RPMI7951 (cell line): Measurements from ENCODE around the gene DEFB112. TPM values are rescaled to one million over a fixed set of nuclear protein-coding genes. Genes with fewer than 3 reads are reported as not detected.

Experiments used
- DNase-seq: peaks from one replicate; pipeline ENCODE4 v3.0.0-alpha.2; 2012; ENCODE audit warnings: low read depth
- total RNA-seq: library from RNA; depleted of rRNA; stranded (reverse); fragments of >200 nt; shearing (Covaris generic); gene quantifications from 2 replicates; pipeline ENCODE4 v1.2.3, GENCODE V29; 2014; rRNA removed

DEFB112 gene
- total RNA-seq, 1 experiment from 2014 or later = not detected

DNA sequence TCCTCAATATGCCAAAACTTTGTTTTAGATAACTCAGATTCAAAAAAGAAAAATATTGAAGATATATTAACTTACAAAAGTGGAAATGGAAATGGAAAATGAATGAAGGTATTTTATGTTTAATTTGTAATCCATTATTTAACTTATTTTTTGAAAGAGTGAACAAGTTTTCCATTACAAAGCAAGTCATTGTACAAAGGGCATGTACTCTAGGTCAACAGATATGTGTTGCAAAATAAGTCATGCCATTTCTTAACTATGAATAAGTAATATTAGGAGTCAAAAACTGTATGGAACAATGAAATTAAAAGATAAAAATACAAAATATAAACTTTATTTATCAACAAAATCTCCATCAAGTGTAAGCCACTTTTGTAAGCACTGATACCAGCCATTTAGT lies 54.5 kb downstream of the DEFB112 start:
- DNase-seq = no peak

Other genes starting within 250 kb of the DEFB112 start
- not detected in 2 replicates for gene CRISP1, start 183.4 kb downstream of the DEFB112 start, total RNA-seq
- gene DEFB114, start 85.8 kb downstream of the DEFB112 start, total RNA-seq = not detected in 2 replicates
- gene DEFB113, start 80.3 kb downstream of the DEFB112 start, total RNA-seq = not detected in 2 replicates
- gene DEFB110, start 27.9 kb downstream of the DEFB112 start, total RNA-seq = not detected in 2 replicates